Breast epithelium (tissue), 4 donors: ENCODE measurements around the gene P2RY14. TPM values are rescaled to one million over a fixed set of nuclear protein-coding genes. Genes with fewer than 3 reads are reported as not detected.

Experiments
- DNase-seq, 2 donors: peaks; one replicate each; pipeline ENCODE4 v3.0.0-alpha.2; 2019; ENCODE audit warnings: low spot score in 2 of 2
- H3K27ac ChIP-seq, 2 donors: fragments of 200-600 bp; sonication (generic) in 1 of 2; one replicate each; pipeline ENCODE4 v1.5.1; 2016 to 2019; ENCODE audit warnings: mild to moderate bottlenecking in 1 of 2
- H3K27me3 ChIP-seq, 2 donors: fragments of 200-600 bp; sonication (generic) in 1 of 2; one replicate each; pipeline versions ENCODE4 v1.5.1 to v1.6.0; 2017 to 2019; ENCODE audit warnings: control low read depth in 1 of 2, mild to moderate bottlenecking in 1 of 2
- H3K36me3 ChIP-seq: fragments of 200-600 bp; one replicate; pipeline ENCODE4 v1.5.1; 2019
- H3K4me1 ChIP-seq, 2 donors: fragments of 200-600 bp; sonication (generic); one replicate each; pipeline ENCODE4 v1.5.1; 2016 to 2019; ENCODE audit warnings: control low read depth in 1 of 2
- H3K4me3 ChIP-seq, 3 donors: fragments of 200-600 bp; sonication (generic); 1 replicate in 2 of 3; 2 replicates in 1 of 3; pipeline ENCODE4 v1.5.1; 2016 to 2019; ENCODE audit warnings: mild to moderate bottlenecking in 3 of 3, moderate library complexity in 2 of 3
- H3K9me3 ChIP-seq, 2 donors: fragments of 200-600 bp; sonication (generic) in 1 of 2; one replicate each; pipeline ENCODE4 v1.5.1; 2016 to 2019; ENCODE audit warnings: control low read depth in 1 of 2
- POLR2A ChIP-seq: fragments of 450-650 bp; IDR thresholded peaks from one replicate; pipeline ENCODE4 v1.6.1; 2016; ENCODE audit warnings: antibody characterized with exemption, mild to moderate bottlenecking, moderate library complexity
- POLR2AphosphoS5 ChIP-seq, 3 donors: sonication (generic); formaldehyde crosslinking; IDR thresholded peaks; one replicate each; pipeline ENCODE4 v1.6.1; 2017; ENCODE audit warnings: antibody characterized with exemption in 3 of 3
- intact Hi-C: fragments of 100-400 bp; cut with DNase I; formaldehyde crosslinking; loops from one replicate; pipeline ENCODE4 v1.15.1; 2023; ENCODE audit warnings: low total_unique reads
- total RNA-seq, 3 donors: library from RNA; depleted of rRNA; stranded (reverse); fragments of >200 nt; gene quantifications; one replicate each; pipeline ENCODE4 v1.1.0, GENCODE V29; 2016
- TF ChIP-seq, protein P1 (sequence below), 3 donors: fragments of 450-650 bp; IDR thresholded peaks; one replicate each; pipeline ENCODE4 v1.5.1; 2016 to 2017; ENCODE audit warnings: antibody characterized with exemption in 3 of 3, mild to moderate bottlenecking in 3 of 3, moderate library complexity in 3 of 3

Gene P2RY14
- total RNA-seq, 3 donors from 2014 or later, result 1.9 to 8.5 (median 3.3) TPM

- H3K27ac ChIP-seq, result no peak overlapping the region
- TF ChIP-seq, protein P1, sequence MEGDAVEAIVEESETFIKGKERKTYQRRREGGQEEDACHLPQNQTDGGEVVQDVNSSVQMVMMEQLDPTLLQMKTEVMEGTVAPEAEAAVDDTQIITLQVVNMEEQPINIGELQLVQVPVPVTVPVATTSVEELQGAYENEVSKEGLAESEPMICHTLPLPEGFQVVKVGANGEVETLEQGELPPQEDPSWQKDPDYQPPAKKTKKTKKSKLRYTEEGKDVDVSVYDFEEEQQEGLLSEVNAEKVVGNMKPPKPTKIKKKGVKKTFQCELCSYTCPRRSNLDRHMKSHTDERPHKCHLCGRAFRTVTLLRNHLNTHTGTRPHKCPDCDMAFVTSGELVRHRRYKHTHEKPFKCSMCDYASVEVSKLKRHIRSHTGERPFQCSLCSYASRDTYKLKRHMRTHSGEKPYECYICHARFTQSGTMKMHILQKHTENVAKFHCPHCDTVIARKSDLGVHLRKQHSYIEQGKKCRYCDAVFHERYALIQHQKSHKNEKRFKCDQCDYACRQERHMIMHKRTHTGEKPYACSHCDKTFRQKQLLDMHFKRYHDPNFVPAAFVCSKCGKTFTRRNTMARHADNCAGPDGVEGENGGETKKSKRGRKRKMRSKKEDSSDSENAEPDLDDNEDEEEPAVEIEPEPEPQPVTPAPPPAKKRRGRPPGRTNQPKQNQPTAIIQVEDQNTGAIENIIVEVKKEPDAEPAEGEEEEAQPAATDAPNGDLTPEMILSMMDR (IDR thresholded peaks at IDR 0.05), result no peak
- no peak for TF ChIP-seq POLR2A
- no peak for TF ChIP-seq POLR2AphosphoS5 (IDR thresholded peaks at IDR 0.05)
- H3K4me1 ChIP-seq, result no peaks in the 10 kb centered on the region
- intact Hi-C loops, result no loop called here
- no peak for DNase-seq
- H3K36me3 ChIP-seq, result no peaks in the 10 kb centered on the region
- no peaks in the 10 kb centered on the region for H3K9me3 ChIP-seq
- H3K4me3 ChIP-seq, result no peak overlapping the region
- H3K27me3 ChIP-seq, result no peaks in the 10 kb centered on the region
These were observed 20.7 kb upstream of the P2RY14 start for GRCh38 chr3:151299006-151299405.

DNA sequence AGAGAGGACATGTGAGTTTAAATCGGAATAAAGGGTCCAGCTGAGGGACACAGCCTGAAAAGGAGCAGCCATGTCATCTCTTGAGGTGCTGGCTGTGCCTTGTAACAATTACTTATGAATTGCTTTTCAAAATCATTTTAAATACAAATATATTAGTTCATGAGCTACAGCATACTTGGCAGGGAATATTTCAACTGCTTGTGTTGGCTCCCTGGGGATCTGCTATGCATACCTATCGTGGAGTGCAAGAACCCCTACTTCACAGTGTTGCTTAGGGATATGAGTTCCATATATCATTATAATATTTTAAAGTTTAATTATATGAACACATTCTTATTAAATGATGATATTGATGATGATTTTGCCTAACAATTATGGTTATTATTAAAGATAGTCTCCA lies 19.1 kb upstream of the P2RY14 start:
- no peaks in the 10 kb centered on the region for H3K27me3 ChIP-seq
- no peak overlapping the region for H3K4me3 ChIP-seq
- H3K27ac ChIP-seq, result no peak overlapping the region
- H3K9me3 ChIP-seq, result no peaks in the 10 kb centered on the region
- H3K36me3 ChIP-seq, result no peaks in the 10 kb centered on the region
- no peak for DNase-seq
- no peaks in the 10 kb centered on the region for H3K4me1 ChIP-seq
- TF ChIP-seq, protein P1 (IDR thresholded peaks at IDR 0.05), result no peak
- no peak for TF ChIP-seq POLR2AphosphoS5 (IDR thresholded peaks at IDR 0.05)
- TF ChIP-seq POLR2A, result no peak
- intact Hi-C loops, result no loop called here

DNA sequence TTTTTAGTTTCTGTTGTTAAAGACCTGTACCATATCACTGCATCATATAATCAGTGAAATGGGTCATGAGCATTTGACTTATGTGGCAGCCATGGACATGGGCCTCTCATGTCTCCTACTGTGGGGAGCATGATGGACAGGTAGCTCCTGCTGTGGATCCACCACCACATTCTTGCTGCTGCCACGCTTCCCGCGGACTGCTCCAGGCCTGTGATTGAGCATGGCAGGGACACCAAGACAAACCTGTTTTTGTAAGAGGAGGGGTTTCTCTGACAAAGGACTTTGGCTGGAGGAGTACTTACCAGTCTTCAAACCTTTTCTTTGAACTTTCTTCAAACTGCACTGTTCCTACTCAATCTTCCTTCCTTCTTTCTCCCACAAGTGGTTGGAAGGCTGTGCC lies 17.9 kb upstream of the P2RY14 start:
- intact Hi-C loops, result no loop called here
- TF ChIP-seq, protein P1 (IDR thresholded peaks at IDR 0.05), result no peak
- no peak for TF ChIP-seq POLR2AphosphoS5 (IDR thresholded peaks at IDR 0.05)
- TF ChIP-seq POLR2A, result no peak
- Histone ChIP-seq H3K36me3 (no peaks in the 10 kb centered on the region), H3K4me3 (no peak overlapping the region), H3K27me3 (no peaks in the 10 kb centered on the region), H3K27ac (no peak overlapping the region), H3K9me3 (no peaks in the 10 kb centered on the region), H3K4me1 (no peaks in the 10 kb centered on the region)
- no peak for DNase-seq

DNA sequence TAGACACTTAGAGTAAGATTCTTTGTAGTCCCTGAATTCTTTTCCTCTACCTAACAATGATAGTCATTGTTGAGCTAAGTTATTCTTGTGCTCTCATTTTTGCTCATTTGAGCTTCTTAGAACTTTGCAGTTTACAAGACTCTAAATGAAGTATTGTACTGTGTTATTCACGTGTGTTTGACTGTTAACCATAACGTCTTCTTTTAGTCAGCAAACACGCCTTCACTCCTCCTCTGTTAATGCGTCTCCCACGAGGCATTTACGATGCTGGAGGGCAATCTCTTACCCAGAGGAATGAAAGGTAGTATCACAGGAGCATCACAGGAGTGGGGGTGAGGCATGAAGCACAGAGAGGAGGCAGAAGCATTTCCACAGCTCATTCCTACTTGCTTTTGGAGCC lies 14.8 kb upstream of the P2RY14 start:
- no peak for DNase-seq
- no peaks in the 10 kb centered on the region for H3K9me3 ChIP-seq
- no peaks in the 10 kb centered on the region for H3K4me1 ChIP-seq
- no peaks in the 10 kb centered on the region for H3K36me3 ChIP-seq
- no peak overlapping the region for H3K4me3 ChIP-seq
- H3K27ac ChIP-seq, result no peak overlapping the region
- intact Hi-C loops, result no loop called here
- TF ChIP-seq POLR2AphosphoS5 (IDR thresholded peaks at IDR 0.05) (no peak), POLR2A (no peak)
- TF ChIP-seq, protein P1 (IDR thresholded peaks at IDR 0.05), result no peak
- no peaks in the 10 kb centered on the region for H3K27me3 ChIP-seq

GRCh38 chr3:151290673-151291072 lies 12.3 kb upstream of the P2RY14 start:
- intact Hi-C loops, result no loop called here
- Histone ChIP-seq H3K27ac (no peak overlapping the region), H3K9me3 (no peaks in the 10 kb centered on the region), H3K4me1 (no peaks in the 10 kb centered on the region), H3K36me3 (no peaks in the 10 kb centered on the region), H3K27me3 (no peaks in the 10 kb centered on the region), H3K4me3 (no peak overlapping the region)
- TF ChIP-seq, protein P1 (IDR thresholded peaks at IDR 0.05), result peak in 2 of 3 donors; percentile 48 to 54
- no peak for TF ChIP-seq POLR2AphosphoS5 (IDR thresholded peaks at IDR 0.05)
- DNase-seq, result no peak
